IMR-90 (cell line): ENCODE data around the gene ANKRD11. TPM values are rescaled to one million over a fixed set of nuclear protein-coding genes. Genes with fewer than 3 reads are reported as not detected.

Experiments used
- ATAC-seq: fragments of 200-7000 bp; cut with Tn5 transposase; 2 replicates; pipeline ENCODE4 v1.9.1; 2020; ENCODE audit warnings: low read depth, mild to moderate bottlenecking, moderate library complexity
- BruUV-seq: library from RNA; stranded (reverse); fragments of 400-500 nt; replicated peaks from 2 replicates; lab custom pipeline; 2021; lab: Mats Ljungman, UMichigan
- CTCF ChIA-PET: fragments of 300-600 bp; formaldehyde crosslinking; extraction: SDS; loops from one replicate; lab custom pipeline; 2021; ENCODE audit warnings: antibody characterized with exemption; lab: Yijun Ruan, JAX
- POLR2A ChIA-PET: fragments of 300-600 bp; sonication (Branson Sonifier 250); formaldehyde crosslinking; loops from one replicate; lab custom pipeline; 2022; ENCODE audit warnings: antibody characterized with exemption; ENCODE audit not compliant: unreplicated experiment; lab: Charles Lee
- DNase-seq: peaks from one replicate; pipeline ENCODE4 v3.0.0; 2013
- H2AFZ ChIP-seq: replicated peaks from 2 replicates; pipeline ENCODE3; 2013; ENCODE audit warnings: low read length, mild to moderate bottlenecking; ENCODE audit not compliant: poor library complexity
- H2AK5ac ChIP-seq: 2 replicates; pipeline ENCODE4 v1.6.1; 2013; ENCODE audit warnings: low read depth, low read length, inconsistent platforms
- H2AK9ac ChIP-seq: replicated peaks from 2 replicates; pipeline ENCODE3; 2013; ENCODE audit warnings: mild to moderate bottlenecking, low read depth, low read length, moderate library complexity; ENCODE audit not compliant: poor library complexity
- H2BK120ac ChIP-seq: 2 replicates; pipeline ENCODE4 v1.6.1; 2013; ENCODE audit warnings: low read depth, low read length, inconsistent platforms
- H2BK15ac ChIP-seq: 3 replicates; pipeline ENCODE4 v1.6.1; 2013; ENCODE audit warnings: low read depth, low read length, inconsistent platforms
- H2BK20ac ChIP-seq: 2 replicates; pipeline ENCODE4 v1.6.1; 2013; ENCODE audit warnings: low read depth, mild to moderate bottlenecking, inconsistent platforms, low read length, moderate library complexity
- H2BK5ac ChIP-seq: 2 replicates; pipeline ENCODE4 v1.6.1; 2013; ENCODE audit warnings: mild to moderate bottlenecking, low read depth, low read length, inconsistent platforms; ENCODE audit not compliant: poor library complexity, severe bottlenecking
- H3K14ac ChIP-seq: replicated peaks from 2 replicates; pipeline ENCODE4 v1.6.1; 2013; ENCODE audit warnings: low read depth, low read length, inconsistent platforms
- H3K18ac ChIP-seq: 2 replicates; pipeline ENCODE4 v1.6.1; 2013; ENCODE audit warnings: low read depth, low read length, control low read depth
- H3K23ac ChIP-seq: 2 replicates; pipeline ENCODE4 v1.6.1; 2013; ENCODE audit warnings: low read depth, low read length, inconsistent platforms
- H3K27ac ChIP-seq: 2 replicates; pipeline ENCODE4 v1.5.1; 2013; ENCODE audit warnings: mild to moderate bottlenecking, control low read depth, low read length; ENCODE audit not compliant: insufficient read depth
- H3K27me3 ChIP-seq: 2 replicates; pipeline ENCODE4 v1.6.1; 2013; ENCODE audit warnings: low read length; ENCODE audit not compliant: control insufficient read depth, insufficient read depth
- H3K36me3 ChIP-seq: 2 replicates; pipeline ENCODE4 v1.6.1; 2013; ENCODE audit warnings: low read length, mixed read lengths; ENCODE audit not compliant: control insufficient read depth, insufficient read depth
- H3K4ac ChIP-seq: 2 replicates; pipeline ENCODE4 v1.6.1; 2013; ENCODE audit warnings: low read depth, low read length, inconsistent platforms
- H3K4me1 ChIP-seq: 2 replicates; pipeline ENCODE4 v1.6.1; 2013; ENCODE audit warnings: low read length, mixed read lengths; ENCODE audit not compliant: control insufficient read depth, insufficient read depth
- H3K4me2 ChIP-seq: 2 replicates; pipeline ENCODE4 v1.6.1; 2013; ENCODE audit warnings: low read depth, mild to moderate bottlenecking, control low read depth, low read length, moderate library complexity
- H3K4me3 ChIP-seq: 2 replicates; pipeline ENCODE4 v1.5.1; 2013; ENCODE audit warnings: low read depth, mild to moderate bottlenecking, control low read depth, low read length, moderate library complexity; ENCODE audit not compliant: insufficient read depth
- H3K56ac ChIP-seq: 2 replicates; pipeline ENCODE4 v1.6.1; 2013; ENCODE audit warnings: low read length, inconsistent platforms; ENCODE audit not compliant: insufficient read depth; ENCODE audit errors: extremely low read depth
- H3K79me1 ChIP-seq, 2 experiments: 2 replicates each; pipeline ENCODE4 v1.6.1; 2013; ENCODE audit warnings: low read length in 2 of 2, inconsistent platforms in 1 of 2, low read depth in 1 of 2
- H3K9ac ChIP-seq: 2 replicates; pipeline ENCODE4 v1.6.1; 2013; ENCODE audit warnings: low read depth, low read length, control low read depth
- H3K9me1 ChIP-seq: 2 replicates; pipeline ENCODE4 v1.6.1; 2013; ENCODE audit warnings: low read length, inconsistent platforms; ENCODE audit not compliant: insufficient read depth
- H3K9me3 ChIP-seq: 2 replicates; pipeline ENCODE4 v1.6.1; 2013; ENCODE audit warnings: low read length; ENCODE audit not compliant: control insufficient read depth, insufficient read depth
- H4K20me1 ChIP-seq: 2 replicates; pipeline ENCODE4 v1.6.1; 2013; ENCODE audit warnings: low read length, inconsistent platforms; ENCODE audit not compliant: insufficient read depth
- H4K5ac ChIP-seq: 2 replicates; pipeline ENCODE4 v1.6.1; 2013; ENCODE audit warnings: mild to moderate bottlenecking, low read depth, low read length, control low read depth
- H4K8ac ChIP-seq, 2 experiments: 2 replicates each; pipeline ENCODE4 v1.6.1; 2013; ENCODE audit warnings: low read depth in 2 of 2, low read length in 2 of 2, control low read depth in 1 of 2, inconsistent platforms in 1 of 2
- H4K91ac ChIP-seq: 2 replicates; pipeline ENCODE4 v1.6.1; 2013; ENCODE audit warnings: low read depth, low read length, inconsistent platforms; ENCODE audit not compliant: insufficient read depth
- BHLHE40 ChIP-seq: fragments of 150-350 bp; IDR thresholded peaks from 2 replicates; pipeline ENCODE4 v1.6.1; 2016; ENCODE audit warnings: mild to moderate bottlenecking, low read depth, low read length
- CEBPB ChIP-seq: IDR thresholded peaks from 2 replicates; pipeline ENCODE4 v1.6.1; 2012; ENCODE audit warnings: low read depth, low read length, improper control_type of control experiment
- CHD1 ChIP-seq: IDR thresholded peaks from 2 replicates; pipeline ENCODE4 v1.6.1; 2012; ENCODE audit warnings: low read depth, low read length, improper control_type of control experiment
- CTCF ChIP-seq: conservative IDR thresholded peaks from 2 replicates; pipeline ENCODE4 v1.5.1; 2012; ENCODE audit warnings: mild to moderate bottlenecking, low read depth, low read length, improper control_type of control experiment
- FOS ChIP-seq: fragments of 150-350 bp; IDR thresholded peaks from 2 replicates; pipeline ENCODE4 v1.6.1; 2016; ENCODE audit warnings: low read depth, low read length
- MAZ ChIP-seq: IDR thresholded peaks from 2 replicates; pipeline ENCODE4 v1.6.1; 2012; ENCODE audit warnings: low read depth, mild to moderate bottlenecking, low read length, improper control_type of control experiment, moderate library complexity, borderline replicate concordance
- POLR2A ChIP-seq: IDR thresholded peaks from 2 replicates; pipeline ENCODE4 v1.6.1; 2012; ENCODE audit warnings: mild to moderate bottlenecking, low read depth, low read length
- RAD21 ChIP-seq: IDR thresholded peaks from 2 replicates; pipeline ENCODE4 v1.6.1; 2012; ENCODE audit warnings: low read length, improper control_type of control experiment
- SMC3 ChIP-seq: fragments of 150-350 bp; IDR thresholded peaks from 2 replicates; pipeline ENCODE4 v1.6.1; 2016; ENCODE audit warnings: low read depth, mild to moderate bottlenecking, antibody characterized with exemption, low read length, moderate library complexity
- WGBS, 2 experiments: methylation state at CpG; one replicate each; pipeline versions ENCODE4 v1.1.5 to v1.1.7; 2013; ENCODE audit warnings: missing lambda C conversion rate in 2 of 2; ENCODE audit not compliant: insufficient read length in 1 of 2; ENCODE audit errors: extremely low coverage in 2 of 2; 5-methylcytosine and 5-hydroxymethylcytosine counted together
- dilution Hi-C: fragments of 300-500 bp; cut with HindIII; formaldehyde crosslinking; loops from one replicate; pipeline ENCODE4 v1.14.3; 2018; ENCODE audit warnings: low sequenced_read_pairs; ENCODE audit not compliant: unreplicated experiment
- in situ Hi-C: fragments of 300-500 bp; cut with MboI; formaldehyde crosslinking; loops from 3 replicates; pipeline ENCODE4 v1.14.3; 2019; ENCODE audit warnings: low sequenced_read_pairs, inconsistent platforms, mixed read lengths
- intact Hi-C: fragments of 100-400 bp; cut with micrococcal nuclease; formaldehyde crosslinking; loops from 2 replicates; pipeline ENCODE4 v1.10.0; 2022
- polyA plus RNA-seq, 3 experiments: library from polyadenylated mRNA; depleted of rRNA; stranded (reverse); fragments of >200 nt; gene quantifications; 2 replicates each; pipeline ENCODE4 v1.2.3, GENCODE V29; 2012; ENCODE audit warnings: low replicate concordance in 1 of 3
- total RNA-seq: library from RNA; depleted of rRNA; stranded (reverse); fragments of >200 nt; gene quantifications from 2 replicates; pipeline ENCODE4 v1.2.3, GENCODE V29; 2012
- TF ChIP-seq, protein P1 (sequence below): fragments of 150-350 bp; IDR thresholded peaks from 2 replicates; pipeline ENCODE4 v1.6.1; 2017; ENCODE audit warnings: mild to moderate bottlenecking, antibody characterized with exemption, low read length, low read depth

Gene ANKRD11
- total and polyA plus RNA-seq, 2 of the 4 experiments (the other 2 are of a cell fraction): 46.8 to 71.9 TPM

GRCh38 chr16:89291776-89292175, 198.6 kb downstream of the ANKRD11 start:
- H3K27ac ChIP-seq: no peak overlapping the region
- no peak for TF ChIP-seq FOS
- TF ChIP-seq SMC3: no peak
- TF ChIP-seq CTCF: no peak
- no peak for TF ChIP-seq BHLHE40
- TF ChIP-seq, protein P1, sequence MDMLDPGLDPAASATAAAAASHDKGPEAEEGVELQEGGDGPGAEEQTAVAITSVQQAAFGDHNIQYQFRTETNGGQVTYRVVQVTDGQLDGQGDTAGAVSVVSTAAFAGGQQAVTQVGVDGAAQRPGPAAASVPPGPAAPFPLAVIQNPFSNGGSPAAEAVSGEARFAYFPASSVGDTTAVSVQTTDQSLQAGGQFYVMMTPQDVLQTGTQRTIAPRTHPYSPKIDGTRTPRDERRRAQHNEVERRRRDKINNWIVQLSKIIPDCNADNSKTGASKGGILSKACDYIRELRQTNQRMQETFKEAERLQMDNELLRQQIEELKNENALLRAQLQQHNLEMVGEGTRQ: no peak
- TF ChIP-seq MAZ: no peak
- TF ChIP-seq RAD21: no peak
- TF ChIP-seq POLR2A: no peak
- TF ChIP-seq CHD1: no peak
- TF ChIP-seq CEBPB: no peak
- no peak overlapping the region for H2BK20ac ChIP-seq
- H3K56ac ChIP-seq: no peak overlapping the region
- peaks cover 7% of the 10 kb centered on the region; the same call in 1 of the 2 replicates for H3K9me1 ChIP-seq
- H2BK120ac ChIP-seq: no peak overlapping the region
- dilution Hi-C loops (no loop called here), in situ Hi-C loops (no loop called here), intact Hi-C loops (no loop called here)
- ATAC-seq (no peak), DNase-seq (no peak)
- no peak overlapping the region for H2AK5ac ChIP-seq
- H3K4me3 ChIP-seq: no peak overlapping the region
- no peak overlapping the region for H3K9ac ChIP-seq
- no peak overlapping the region for H2AK9ac ChIP-seq
- H2AFZ ChIP-seq: no peak overlapping the region
- ChIA-PET POLR2A (no interaction called here), CTCF (no interaction called here)
- H3K79me1 ChIP-seq: peaks cover 56 to 91% of the 10 kb centered on the region in 2 experiments
- no peak overlapping the region for H3K18ac ChIP-seq
- H2BK5ac ChIP-seq: no peak overlapping the region
- no peaks in the 10 kb centered on the region for H3K9me3 ChIP-seq
- no peak overlapping the region for H3K4ac ChIP-seq
- no peak overlapping the region for H4K91ac ChIP-seq
- H4K5ac ChIP-seq: no peak overlapping the region
- no CpG with 5 or more reads among the region's 13 CpGs for WGBS, 2 experiments
- H4K8ac ChIP-seq: 0 out of 4 replicates have a peak overlapping the region, but pooled peaks of 1 of the 2 experiments have one; percentile 21
- peaks cover 80% of the 10 kb centered on the region for H4K20me1 ChIP-seq
- peaks cover 5% of the 10 kb centered on the region; the same call in 1 of the 2 replicates for H3K4me1 ChIP-seq
- H3K27me3 ChIP-seq: no peaks in the 10 kb centered on the region
- no peak overlapping the region for H3K14ac ChIP-seq
- H2BK15ac ChIP-seq: no peak overlapping the region
- H3K4me2 ChIP-seq: no peak overlapping the region
- no peak overlapping the region for H3K23ac ChIP-seq
- BruUV-seq: no TSS peak
- peaks cover 35% of the 10 kb centered on the region for H3K36me3 ChIP-seq
